ENCODE measurements around the gene TRIM15. TPM values are rescaled to one million over a fixed set of nuclear protein-coding genes. Genes with fewer than 3 reads are reported as not detected.
"Not testable (repeated sequence)": the region's sequence is repeated elsewhere in the genome, so short reads cannot be mapped to it uniquely, and the experiment has no call there.

Gene TRIM15
- not detected for total RNA-seq
- long read RNA-seq, result 0 reads

GRCh38 chr6:30163090-30163917 is at the start of gene TRIM15:
TSS of gene TRIM15 (plus strand) at chr6:30163546. CDS start at chr6:30163685, 139 bp downstream.
- DNase-seq, result no peak

GRCh38 chr6:30113841-30114240 is 49.5 kb upstream of the TRIM15 start:
- no peak for ATAC-seq
- DNase-seq, result no peak
- intact Hi-C loops (cut with DNase I), result loop anchor here in 1 of 2 donors (10.0 kb wide), 1 partner anchor 61 kb away; no protein-coding TSS in a partner anchor

More at GRCh38 chr6:30163090-30163917, at the start of gene TRIM15:
- intact Hi-C loops (cut with DNase I), result no loop called here
- no peak for ATAC-seq

- DNase-seq (no peak), ATAC-seq (no peak)
- intact Hi-C loops (cut with DNase I), result loop anchor here in 1 of 2 donors (10.0 kb wide), 1 partner anchor 58 kb away; no protein-coding TSS in a partner anchor
Observed at GRCh38 chr6:30116724-30117123, 46.6 kb upstream of the TRIM15 start.

- ATAC-seq, DNase-seq: not testable (repeated sequence)
- intact Hi-C loops (cut with DNase I), result loop anchor here in 1 of 2 donors (10.0 kb wide), 1 partner anchor 56 kb away; no protein-coding TSS in a partner anchor
Observed at GRCh38 chr6:30118691-30119090, 44.7 kb upstream of the TRIM15 start.

DNA sequence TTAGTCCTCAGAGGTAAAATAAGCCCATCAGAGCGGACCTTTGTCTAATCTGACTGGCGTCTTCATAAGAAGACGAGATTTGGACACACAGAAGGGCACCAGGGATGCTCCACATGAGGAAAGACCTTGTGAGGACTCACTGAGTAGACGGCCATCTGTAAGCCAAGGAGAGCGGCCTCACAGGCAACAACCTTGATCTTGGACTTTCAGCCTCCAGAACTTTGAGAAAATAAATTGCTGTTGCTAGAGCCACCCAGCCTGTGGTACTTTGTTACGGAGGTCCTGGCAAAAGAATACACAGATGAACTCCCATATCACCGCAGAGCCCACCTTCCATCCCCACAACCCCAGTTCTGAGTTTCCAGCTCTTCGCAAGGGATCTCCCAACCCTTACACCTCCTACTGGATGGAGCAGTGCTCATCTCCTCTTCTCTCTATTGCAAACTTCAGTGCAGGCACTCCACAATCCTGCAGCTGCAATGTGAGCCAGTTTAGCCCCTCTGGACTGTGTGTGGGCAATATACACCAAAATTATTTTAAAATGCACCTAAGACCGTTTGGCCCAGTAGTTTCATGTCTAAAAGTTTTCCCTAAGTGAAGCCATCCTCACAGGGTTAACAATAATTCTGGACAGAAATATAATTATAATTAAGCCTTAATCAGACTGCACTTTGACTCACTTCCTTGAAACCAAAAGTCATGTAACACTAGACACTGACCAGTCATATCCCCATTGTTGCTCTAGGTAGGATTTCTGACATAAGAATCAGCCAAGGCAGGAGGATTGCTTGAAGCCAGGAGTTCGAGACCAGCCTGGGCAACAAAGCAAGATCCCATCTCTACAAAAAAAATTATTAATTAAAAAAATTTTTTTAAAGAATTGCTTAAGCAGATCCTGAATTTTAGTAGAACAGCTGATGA is 41.6 kb upstream of the TRIM15 start:
- DNase-seq (no peak), ATAC-seq (no peak)
- intact Hi-C loops (cut with DNase I), result no loop called here

- ATAC-seq (no peak), DNase-seq (no peak)
- intact Hi-C loops (cut with DNase I), result no loop called here
Observed at GRCh38 chr6:30122515-30122914, 40.8 kb upstream of the TRIM15 start.

DNA sequence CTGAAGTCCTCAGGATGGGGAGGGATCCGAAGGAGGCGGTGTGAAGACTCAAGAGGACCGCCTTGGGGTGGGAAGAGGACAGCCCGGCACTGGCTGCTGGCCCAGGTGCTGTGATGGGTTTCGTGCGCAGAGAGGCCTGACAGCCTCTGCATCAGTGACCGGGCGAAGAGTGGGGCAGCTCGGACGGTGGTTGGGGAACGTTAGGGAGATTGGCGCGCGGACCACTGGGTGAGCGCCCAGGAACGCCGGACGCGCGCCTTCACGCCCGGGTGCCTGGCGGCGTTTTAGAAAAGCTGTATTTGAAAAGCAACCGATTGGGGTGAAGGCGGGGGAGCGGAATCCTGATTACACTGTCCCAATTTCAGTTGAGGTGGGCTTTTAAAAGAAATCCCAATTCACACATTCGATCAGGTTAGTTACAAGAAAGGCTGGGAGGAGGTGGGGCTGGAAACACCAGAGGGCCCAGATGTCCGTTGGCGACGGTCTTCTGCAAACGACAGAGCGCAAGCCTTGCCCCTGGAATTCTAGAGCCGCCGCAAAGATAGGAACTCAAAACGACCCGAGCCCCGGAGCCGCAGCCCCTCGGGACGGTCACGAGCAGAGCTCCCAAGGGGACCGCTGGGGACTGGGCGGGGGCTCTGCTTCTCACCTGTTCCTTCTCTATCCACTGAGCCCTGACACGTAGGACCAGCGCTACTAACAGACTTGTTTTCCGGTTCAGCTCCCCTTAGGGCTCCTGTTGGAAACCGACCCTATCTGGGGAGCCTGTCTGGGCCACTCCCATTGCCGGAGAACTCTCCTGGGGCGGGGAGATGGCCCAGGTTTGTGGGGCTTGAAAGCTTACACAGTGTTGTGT is 35.9 kb upstream of the TRIM15 start:
- ATAC-seq (peak in 1 of 2 donors; percentile 37), DNase-seq (no peak)
- intact Hi-C loops (cut with DNase I), result no loop called here

DNA sequence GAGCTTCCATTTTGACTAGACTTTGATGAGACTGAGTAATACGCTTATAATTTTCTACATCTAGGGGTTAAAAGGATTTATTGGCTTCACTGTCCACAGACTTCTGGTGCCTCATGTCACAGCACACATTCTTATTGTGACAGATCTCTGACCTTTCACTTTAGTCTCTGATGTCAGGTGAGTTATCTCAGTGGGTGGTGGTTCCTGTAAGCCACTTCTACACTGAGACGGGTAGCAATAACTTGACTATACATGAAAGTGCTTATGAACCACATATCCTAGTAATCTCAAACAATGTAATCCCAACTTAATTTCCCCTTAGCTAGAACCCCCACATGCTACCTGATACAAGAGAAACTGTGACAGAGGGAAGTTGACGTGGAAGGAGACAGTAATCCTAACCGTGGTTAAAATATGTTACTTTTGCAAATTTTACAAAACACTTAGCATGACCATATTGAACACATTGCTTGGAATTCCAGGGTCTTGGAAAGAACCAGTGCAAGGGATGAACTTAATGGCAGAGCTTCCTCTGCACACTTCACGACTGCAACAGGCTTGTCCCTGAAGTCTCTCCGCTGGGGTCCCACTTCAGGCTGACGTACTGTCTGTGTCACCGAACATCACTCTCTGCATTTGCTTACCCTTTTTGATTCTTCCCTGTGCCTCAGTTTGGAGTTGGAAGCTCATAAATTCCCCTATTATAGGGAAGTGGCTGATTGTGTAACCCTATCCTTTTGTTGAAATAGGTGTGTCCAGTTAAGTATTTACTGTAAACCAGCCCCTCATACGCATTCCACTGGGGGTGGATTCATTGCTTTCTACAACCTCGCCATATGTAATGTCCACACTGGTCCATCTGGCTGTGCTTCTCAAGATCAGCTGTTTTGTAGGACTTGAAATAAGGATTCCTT is 33.8 kb upstream of the TRIM15 start:
- DNase-seq (no peak), ATAC-seq (no peak)
- intact Hi-C loops (cut with DNase I), result no loop called here

DNA sequence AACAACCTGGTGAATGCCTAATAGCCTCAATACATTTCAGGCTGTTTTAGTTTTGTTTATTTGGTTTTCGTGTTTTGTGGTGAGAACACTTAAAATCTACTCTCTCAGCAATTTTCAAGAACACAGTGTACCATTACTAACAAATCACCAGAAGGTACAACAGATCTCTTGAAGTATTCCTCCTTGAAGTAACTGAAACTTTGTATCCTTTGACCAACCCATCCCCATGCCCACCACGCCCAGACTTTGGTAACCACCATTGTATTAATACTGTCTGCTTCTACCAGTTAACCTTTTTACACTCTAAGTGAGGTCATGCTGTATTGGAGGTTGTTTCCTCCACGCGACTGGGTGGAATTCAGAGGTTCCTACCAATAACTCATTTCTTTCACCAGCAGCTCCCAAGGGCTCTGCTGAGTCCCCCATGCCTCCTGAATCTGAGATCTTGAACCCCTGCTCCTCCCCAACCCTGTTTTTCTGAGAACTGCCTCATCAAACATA is 33.1 kb upstream of the TRIM15 start:
- intact Hi-C loops (cut with DNase I), result no loop called here
- DNase-seq (no peak), ATAC-seq (no peak)

- intact Hi-C loops (cut with DNase I), result loop anchor here in 1 of 2 donors (1.0 kb wide), 1 partner anchor 28 kb away; no protein-coding TSS in a partner anchor
Observed at GRCh38 chr6:30130887-30131862, 32.2 kb upstream of the TRIM15 start.

GRCh38 chr6:30131947-30132497 is 31.3 kb upstream of the TRIM15 start:
- no peak for ATAC-seq
- no peak for DNase-seq
- intact Hi-C loops (cut with DNase I), result loop anchor here in 1 of 2 donors (1.0 kb wide), 1 partner anchor 29 kb away; no protein-coding TSS in a partner anchor

More at GRCh38 chr6:30130887-30131862, 32.2 kb upstream of the TRIM15 start:
- DNase-seq (peak; percentile 60), ATAC-seq (peak; percentile 80 to 89)

GRCh38 chr6:30135147-30135546 is 28.2 kb upstream of the TRIM15 start:
- ATAC-seq (no peak), DNase-seq (no peak)
- intact Hi-C loops (cut with DNase I), result no loop called here

- DNase-seq (no peak), ATAC-seq (no peak)
- intact Hi-C loops (cut with DNase I), result no loop called here
Observed at GRCh38 chr6:30135757-30136156, 27.6 kb upstream of the TRIM15 start, which contains the start of gene TRIM40. TSS of gene TRIM40 (plus strand) at chr6:30136140. CDS start at chr6:30137037, 897 bp downstream.

- no peak for ATAC-seq
- intact Hi-C loops (cut with DNase I), result no loop called here
- no peak for DNase-seq
Observed at GRCh38 chr6:30136570-30137286, 26.6 kb upstream of the TRIM15 start.

DNA sequence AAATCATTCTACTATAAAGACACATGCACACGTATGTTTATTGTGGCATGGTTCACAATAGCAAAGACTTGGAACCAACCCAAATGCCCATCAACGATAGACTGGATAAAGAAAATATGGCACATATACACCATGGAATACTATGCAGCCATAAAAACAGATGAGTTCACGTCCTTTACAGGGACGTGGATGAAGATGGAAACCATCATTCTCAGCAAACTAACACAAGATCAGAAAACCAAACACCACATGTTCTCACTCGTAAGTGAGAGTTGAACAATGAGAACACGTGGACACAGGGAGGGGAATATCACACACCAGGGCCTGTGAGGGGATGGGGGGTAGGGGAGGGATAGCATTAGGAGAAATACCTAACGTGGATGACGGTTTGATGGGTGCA is 23.1 kb upstream of the TRIM15 start:
- DNase-seq; intact Hi-C loops (cut with DNase I); ATAC-seq: not testable (repeated sequence)
